Calu3 (cell line): ENCODE measurements around the gene KHDRBS1. TPM values are rescaled to one million over a fixed set of nuclear protein-coding genes. Genes with fewer than 3 reads are reported as not detected.

Experiments used
- BruUV-seq: library from RNA; stranded (reverse); fragments of 400-500 nt; replicated peaks from 2 replicates; lab custom pipeline; 2021; lab: Mats Ljungman, UMichigan
- CTCF ChIA-PET: fragments of 300-600 bp; sonication (Branson Sonifier 250); formaldehyde crosslinking; loops from one replicate; lab custom pipeline; 2022; ENCODE audit warnings: antibody characterized with exemption; lab: Charles Lee
- DNase-seq: peaks from one replicate; pipeline ENCODE4 v3.0.0; 2022
- H3K27ac Mint-ChIP-seq: one replicate; pipeline ENCODE4 v1.8.0; 2022; ENCODE audit warnings: mixed read lengths; ENCODE audit not compliant: unreplicated experiment
- H3K27me3 Mint-ChIP-seq: one replicate; pipeline ENCODE4 v1.8.0; 2022; ENCODE audit warnings: mixed read lengths; ENCODE audit not compliant: unreplicated experiment
- H3K36me3 Mint-ChIP-seq: one replicate; pipeline ENCODE4 v1.8.0; 2022; ENCODE audit warnings: mild to moderate bottlenecking, moderate library complexity, mixed read lengths; ENCODE audit not compliant: insufficient read depth, unreplicated experiment
- H3K4me1 Mint-ChIP-seq: one replicate; pipeline ENCODE4 v1.8.0; 2022; ENCODE audit warnings: mild to moderate bottlenecking, low read depth, mixed read lengths; ENCODE audit not compliant: unreplicated experiment
- H3K4me3 Mint-ChIP-seq: one replicate; pipeline ENCODE4 v1.8.0; 2022; ENCODE audit warnings: mild to moderate bottlenecking, low read depth, moderate library complexity, mixed read lengths; ENCODE audit not compliant: unreplicated experiment
- H3K9me3 Mint-ChIP-seq: one replicate; pipeline ENCODE4 v1.8.0; 2022; ENCODE audit warnings: low read depth, mixed read lengths; ENCODE audit not compliant: unreplicated experiment
- CTCF ChIP-seq: fragments of 200-600 bp; IDR thresholded peaks from one replicate; pipeline ENCODE4 v1.8.0; 2022; ENCODE audit warnings: antibody characterized with exemption; ENCODE audit not compliant: unreplicated experiment
- intact Hi-C: fragments of 100-400 bp; cut with micrococcal nuclease; formaldehyde crosslinking; loops from one replicate; pipeline ENCODE4 v1.10.0; 2022; ENCODE audit not compliant: unreplicated experiment
- total RNA-seq: library from RNA; stranded (reverse); gene quantifications from 2 replicates; pipeline ENCODE4 v1.2.3, GENCODE V29; 2022

Gene KHDRBS1
- total RNA-seq, 1 experiment from 2014 or later = 158 TPM

GRCh38 chr1:32044234-32044633 is 30.6 kb downstream of the KHDRBS1 start:
- Mint-ChIP-seq H3K4me1 (no peaks in the 10 kb centered on the region), H3K9me3 (no peaks in the 10 kb centered on the region), H3K4me3 (no peak overlapping the region), H3K27me3 (no peaks in the 10 kb centered on the region), H3K27ac (no peak overlapping the region), H3K36me3 (peaks cover 44% of the 10 kb centered on the region)
- CTCF ChIA-PET = no interaction called here
- intact Hi-C loops = no loop called here
- no TSS peak for BruUV-seq
- TF ChIP-seq CTCF = no peak
- DNase-seq = no peak

- H3K27ac Mint-ChIP-seq = no peak overlapping the region
- H3K27me3 Mint-ChIP-seq = no peaks in the 10 kb centered on the region
- TF ChIP-seq CTCF = no peak
- no peaks in the 10 kb centered on the region for H3K4me1 Mint-ChIP-seq
- no peaks in the 10 kb centered on the region for H3K9me3 Mint-ChIP-seq
- H3K36me3 Mint-ChIP-seq = peaks cover 44% of the 10 kb centered on the region
- intact Hi-C loops = no loop called here
- BruUV-seq = no TSS peak
- CTCF ChIA-PET = no interaction called here
- no peak overlapping the region for H3K4me3 Mint-ChIP-seq
- DNase-seq = no peak
Measured at GRCh38 chr1:32045772-32046171, 32.1 kb downstream of the KHDRBS1 start.

GRCh38 chr1:32047701-32048100 is 34.0 kb downstream of the KHDRBS1 start:
- H3K9me3 Mint-ChIP-seq = no peaks in the 10 kb centered on the region
- no peaks in the 10 kb centered on the region for H3K27me3 Mint-ChIP-seq
- peaks cover 41% of the 10 kb centered on the region for H3K36me3 Mint-ChIP-seq
- H3K4me1 Mint-ChIP-seq = no peaks in the 10 kb centered on the region
- CTCF ChIA-PET = no interaction called here
- intact Hi-C loops = no loop called here
- no peak overlapping the region for H3K27ac Mint-ChIP-seq
- TF ChIP-seq CTCF = no peak
- DNase-seq = no peak
- no TSS peak for BruUV-seq
- no peak overlapping the region for H3K4me3 Mint-ChIP-seq

GRCh38 chr1:32048440-32048839 is 34.8 kb downstream of the KHDRBS1 start:
- no TSS peak for BruUV-seq
- no peaks in the 10 kb centered on the region for H3K27me3 Mint-ChIP-seq
- CTCF ChIA-PET = no interaction called here
- intact Hi-C loops = no loop called here
- TF ChIP-seq CTCF = no peak
- H3K4me1 Mint-ChIP-seq = no peaks in the 10 kb centered on the region
- no peak overlapping the region for H3K4me3 Mint-ChIP-seq
- no peak for DNase-seq
- H3K27ac Mint-ChIP-seq = no peak overlapping the region
- no peaks in the 10 kb centered on the region for H3K9me3 Mint-ChIP-seq
- H3K36me3 Mint-ChIP-seq = peaks cover 47% of the 10 kb centered on the region
